ENCODE results near the gene WDFY4.

Gene WDFY4

DNA sequence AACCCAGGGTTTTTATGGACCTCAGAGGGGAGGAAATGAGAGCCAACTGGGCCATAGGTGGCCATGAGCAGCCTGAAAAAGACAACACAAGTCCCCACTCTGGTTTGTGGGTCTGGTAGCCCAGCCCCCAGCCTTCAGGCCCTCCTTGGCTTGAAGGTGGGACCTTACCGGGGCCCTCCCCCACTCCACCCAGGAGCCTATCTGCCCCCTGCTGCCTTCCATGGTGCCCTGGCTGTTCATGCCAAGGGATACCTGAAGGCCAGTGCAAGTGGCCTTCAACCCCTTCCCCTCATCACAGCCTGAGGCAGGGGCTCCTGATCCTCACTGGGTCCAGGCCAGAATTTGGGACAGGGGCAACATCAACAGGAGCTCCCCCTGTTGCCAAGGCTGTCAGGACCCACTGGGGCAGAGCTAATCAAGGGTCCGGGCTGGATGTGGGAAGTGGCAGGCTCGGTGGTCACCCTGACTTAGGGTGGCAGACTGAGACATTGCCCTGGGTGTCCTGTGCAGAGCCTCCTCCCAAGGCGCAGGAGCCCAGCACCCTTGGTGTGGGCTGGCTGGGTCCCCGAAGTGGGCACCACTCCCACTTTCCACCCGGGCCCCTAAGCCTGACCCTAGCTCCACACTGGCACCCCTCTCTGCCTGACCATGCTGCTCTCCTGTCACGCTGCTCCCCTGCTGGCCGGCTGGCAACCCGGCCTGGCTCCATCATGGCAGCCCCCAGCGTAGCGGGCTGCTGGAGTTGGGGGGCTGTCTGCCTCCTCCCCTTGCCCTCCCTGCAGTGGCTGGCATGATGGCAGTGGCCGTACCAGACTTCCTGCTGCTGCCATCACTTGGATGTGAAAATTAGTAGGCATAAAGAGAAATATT lies 6.4 kb downstream of the WDFY4 start:
- DNase-seq (ENCODE audit: low read depth): no peak

DNA sequence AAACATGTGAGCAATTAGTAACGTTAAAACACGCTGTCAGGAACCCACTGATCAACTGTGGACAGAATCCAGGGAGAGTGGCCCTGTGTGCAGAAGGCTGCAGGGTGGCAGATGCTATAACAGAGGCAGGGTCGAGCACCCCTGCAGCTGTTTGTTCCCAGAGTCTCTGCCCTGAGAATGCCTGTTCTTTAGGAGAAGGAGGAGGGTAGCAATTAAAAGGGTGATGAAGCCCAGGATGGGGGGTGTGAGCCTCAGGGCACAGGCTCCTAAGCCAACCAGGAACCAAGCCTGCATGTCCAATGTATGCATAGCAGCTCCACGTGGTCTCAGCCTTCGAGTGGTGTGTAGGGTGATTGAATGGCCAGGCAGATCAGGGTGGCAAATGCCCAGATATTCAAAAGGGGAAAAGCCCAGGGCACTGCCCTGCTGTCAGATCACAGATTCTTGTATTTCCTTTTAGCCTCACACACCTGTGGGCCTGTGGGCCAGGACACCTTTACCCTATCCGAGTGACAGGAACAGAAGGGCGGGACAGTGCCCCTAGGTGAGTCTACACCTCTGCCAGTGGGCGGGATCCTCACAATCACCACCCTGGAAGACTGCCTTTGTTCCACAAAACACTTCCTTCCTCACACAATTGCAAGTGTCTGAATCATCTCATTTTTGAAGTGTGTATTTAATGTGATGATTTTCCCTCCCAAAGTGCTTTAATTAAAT lies 7.3 kb downstream of the WDFY4 start:
- DNase-seq (ENCODE audit: low read depth): no peak

DNA sequence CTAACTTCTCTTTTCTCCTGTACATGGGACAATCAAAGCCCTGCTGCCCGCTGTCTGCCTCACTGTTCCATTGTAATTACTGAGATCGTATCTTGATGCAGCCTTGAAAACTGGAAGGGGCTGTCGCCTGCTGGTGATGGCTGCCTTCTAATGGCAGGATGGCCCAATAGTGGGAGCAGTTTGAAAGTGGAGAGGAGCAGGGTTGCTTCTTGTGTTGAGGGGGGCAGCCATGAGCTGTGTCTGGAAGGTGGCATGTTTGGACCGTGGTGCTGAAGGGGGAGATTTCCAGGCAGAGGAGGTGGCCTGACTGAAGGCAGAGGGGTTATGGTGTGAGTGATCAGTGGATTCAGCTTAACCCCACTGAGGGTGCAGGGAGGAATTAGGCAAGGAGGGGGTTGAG lies 8.1 kb downstream of the WDFY4 start:
- DNase-seq (ENCODE audit: low read depth): no peak

DNA sequence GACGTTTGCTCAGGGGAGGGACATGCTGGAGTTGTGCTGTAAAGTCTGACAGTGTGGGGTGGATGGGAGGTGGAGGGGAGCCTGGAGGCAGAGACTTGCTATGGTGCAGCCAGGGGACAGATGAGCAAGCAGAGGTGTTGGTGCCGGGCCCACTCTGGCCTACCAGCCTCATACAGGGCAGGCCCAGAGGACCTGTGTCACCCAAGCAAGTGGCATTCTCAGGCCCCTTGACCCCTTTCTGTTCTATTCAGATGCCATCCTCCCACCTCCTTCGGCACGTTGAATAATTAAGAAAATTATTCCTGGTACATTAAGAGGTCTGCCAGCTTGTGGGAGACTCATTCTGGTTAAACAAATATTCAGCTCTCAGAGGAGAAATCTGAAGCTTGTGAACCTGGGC lies 8.5 kb downstream of the WDFY4 start:
- no peak for DNase-seq (ENCODE audit: low read depth)

DNA sequence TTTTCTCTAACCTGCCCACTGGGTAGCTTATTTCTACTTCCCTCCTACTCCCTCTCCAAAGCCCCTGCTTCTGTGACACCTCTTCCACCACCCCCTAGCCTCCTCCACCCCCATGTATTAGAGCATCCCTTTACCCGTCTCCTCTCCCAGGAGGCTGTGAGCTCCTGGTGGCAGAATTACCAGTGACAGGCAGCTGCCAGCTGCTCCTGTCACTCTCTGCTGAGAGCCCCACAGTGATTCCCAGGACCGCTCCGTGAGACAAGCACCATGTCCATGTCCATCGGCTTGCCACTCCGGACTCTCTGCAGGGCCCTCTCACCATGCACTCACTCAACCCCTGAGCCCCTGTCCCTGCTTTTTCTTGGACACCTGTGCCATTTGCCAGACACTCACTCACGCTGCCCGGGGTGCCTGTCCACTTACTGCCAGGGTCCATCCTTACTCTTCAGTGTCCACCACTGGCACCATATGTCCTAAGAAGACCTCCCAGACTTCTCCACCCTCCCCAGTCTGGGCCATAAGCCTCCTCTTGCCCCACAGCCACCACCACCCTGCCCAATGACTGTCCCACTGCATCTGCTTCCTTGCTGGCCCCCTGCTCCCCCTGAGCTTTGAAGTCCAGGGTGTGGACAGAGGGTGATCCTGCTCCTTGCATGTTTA lies 9.8 kb downstream of the WDFY4 start:
- DNase-seq (ENCODE audit: low read depth): no peak

DNA sequence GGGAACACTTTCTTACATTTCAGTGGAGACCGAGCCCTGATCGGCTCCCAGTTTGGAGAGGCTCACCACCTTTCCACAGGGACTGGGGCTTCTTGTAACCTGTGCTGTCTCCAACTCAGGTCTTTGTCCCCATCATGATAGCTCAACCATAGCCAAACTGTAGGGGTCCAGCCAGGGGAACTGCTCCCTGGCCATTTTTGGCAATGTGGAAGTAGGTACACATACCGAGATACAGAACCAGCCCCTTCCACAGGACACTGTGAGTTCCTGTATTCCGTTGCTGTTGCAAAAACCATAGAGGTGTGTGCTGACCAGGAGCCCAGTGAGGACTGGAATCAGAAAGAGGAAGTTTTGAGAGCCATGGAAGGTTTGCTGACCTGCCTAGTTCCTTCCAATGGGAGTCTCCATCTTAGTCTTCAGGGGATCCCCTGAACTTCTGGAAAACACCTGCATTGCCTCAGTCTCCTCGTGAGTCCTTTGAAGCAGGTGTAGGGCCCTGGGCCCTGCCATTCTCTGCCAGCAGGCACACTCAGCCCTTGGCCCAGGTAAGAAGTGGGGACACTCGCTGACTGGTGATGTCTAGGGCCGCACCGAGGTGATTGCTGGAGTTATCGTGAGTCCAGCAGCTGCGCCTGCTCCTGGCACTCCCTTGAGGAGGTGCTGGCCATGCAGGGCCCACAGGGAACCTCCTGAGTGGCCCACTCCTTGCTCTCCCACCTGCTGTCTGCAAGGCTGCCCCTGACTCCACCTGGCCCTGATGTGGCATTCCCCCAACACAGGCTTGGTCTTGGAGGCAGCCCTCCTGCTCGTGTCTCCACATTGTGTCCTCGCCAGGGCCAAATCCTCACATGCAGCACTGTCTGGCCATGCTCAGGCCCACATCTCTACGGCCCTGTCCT lies 11.2 kb downstream of the WDFY4 start:
- DNase-seq (ENCODE audit: low read depth): no peak

DNA sequence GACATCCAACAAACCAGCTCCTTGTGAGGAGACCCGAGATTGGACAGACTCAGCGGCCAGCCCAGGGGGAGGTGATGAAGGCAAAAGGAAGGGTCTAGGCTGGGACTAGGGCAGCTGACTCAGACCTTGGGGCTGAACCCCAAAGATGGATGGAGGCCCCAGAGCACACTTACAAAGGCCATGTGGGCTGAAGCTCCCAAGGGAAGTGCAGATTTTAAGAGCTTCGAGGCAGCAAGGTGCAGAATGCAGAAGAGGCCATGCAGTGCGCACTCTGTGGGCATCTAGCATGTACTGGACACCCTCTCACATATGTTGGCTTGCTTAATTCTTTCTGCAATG lies 11.8 kb downstream of the WDFY4 start:
- DNase-seq (ENCODE audit: low read depth): no peak

DNA sequence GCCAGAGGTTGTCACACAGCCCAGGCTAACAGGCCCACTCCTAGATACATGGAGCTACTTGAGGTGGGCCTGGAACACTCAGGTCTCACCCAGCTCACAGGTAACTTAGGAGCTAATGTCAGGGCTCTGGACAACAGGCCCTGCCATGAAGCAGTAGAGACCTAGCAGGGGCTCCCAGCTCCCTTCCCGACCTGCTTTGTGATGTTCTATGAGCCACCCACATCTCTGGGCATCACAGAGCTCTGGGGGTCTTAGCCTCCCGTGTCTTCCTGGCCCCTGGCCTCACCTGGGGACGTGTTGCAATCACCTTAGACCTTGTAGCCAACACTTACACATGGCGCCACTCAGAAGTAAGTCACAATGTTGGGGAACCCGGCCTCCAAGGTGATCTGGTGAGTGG lies 12.4 kb downstream of the WDFY4 start:
- no peak for DNase-seq (ENCODE audit: low read depth)

DNA sequence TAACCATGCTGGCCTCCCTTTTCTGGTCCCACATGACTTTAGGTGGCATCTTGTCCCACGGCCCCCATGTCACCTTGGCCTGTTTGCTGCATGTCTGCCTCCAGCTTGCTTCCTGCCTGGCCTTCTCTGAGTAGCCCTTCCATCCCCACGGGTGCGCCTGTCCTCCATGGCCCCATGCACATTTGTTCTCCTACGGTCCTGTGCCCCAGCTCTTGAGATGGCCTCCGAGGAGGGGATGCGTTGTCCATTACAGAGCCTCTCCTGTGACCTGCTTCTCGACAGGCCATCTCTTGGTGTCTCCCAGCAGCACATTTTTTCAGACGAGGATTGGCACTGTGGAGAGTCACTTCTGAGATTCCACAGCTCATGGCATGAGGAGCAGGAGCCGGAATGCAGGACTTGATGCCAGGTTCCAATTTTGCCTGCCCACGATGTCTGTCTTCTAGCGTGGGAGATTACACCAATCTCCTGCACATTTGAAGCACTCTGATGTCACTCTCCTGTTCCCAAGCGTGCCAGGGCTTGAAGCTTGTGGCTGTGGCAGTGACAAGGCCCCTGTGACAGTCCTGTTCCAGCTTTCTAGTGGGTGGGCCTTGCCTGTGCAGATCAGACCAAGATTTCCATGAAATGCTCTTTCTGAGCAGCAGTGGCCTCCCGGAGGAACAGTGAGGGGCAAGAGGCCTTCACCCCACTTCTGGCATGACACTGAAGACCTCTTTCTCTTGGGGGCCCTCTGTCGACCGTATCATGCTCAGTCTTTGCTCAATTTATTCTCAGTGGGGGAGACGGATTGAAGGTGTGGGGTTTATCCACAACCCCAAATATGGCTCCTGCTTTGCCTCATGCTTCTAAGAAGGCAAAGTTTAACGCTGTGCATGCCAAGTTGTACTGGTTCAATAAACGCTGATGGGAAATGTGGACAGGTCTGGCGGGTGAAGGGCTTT lies 13.4 kb downstream of the WDFY4 start:
- no peak for DNase-seq (ENCODE audit: low read depth)

DNA sequence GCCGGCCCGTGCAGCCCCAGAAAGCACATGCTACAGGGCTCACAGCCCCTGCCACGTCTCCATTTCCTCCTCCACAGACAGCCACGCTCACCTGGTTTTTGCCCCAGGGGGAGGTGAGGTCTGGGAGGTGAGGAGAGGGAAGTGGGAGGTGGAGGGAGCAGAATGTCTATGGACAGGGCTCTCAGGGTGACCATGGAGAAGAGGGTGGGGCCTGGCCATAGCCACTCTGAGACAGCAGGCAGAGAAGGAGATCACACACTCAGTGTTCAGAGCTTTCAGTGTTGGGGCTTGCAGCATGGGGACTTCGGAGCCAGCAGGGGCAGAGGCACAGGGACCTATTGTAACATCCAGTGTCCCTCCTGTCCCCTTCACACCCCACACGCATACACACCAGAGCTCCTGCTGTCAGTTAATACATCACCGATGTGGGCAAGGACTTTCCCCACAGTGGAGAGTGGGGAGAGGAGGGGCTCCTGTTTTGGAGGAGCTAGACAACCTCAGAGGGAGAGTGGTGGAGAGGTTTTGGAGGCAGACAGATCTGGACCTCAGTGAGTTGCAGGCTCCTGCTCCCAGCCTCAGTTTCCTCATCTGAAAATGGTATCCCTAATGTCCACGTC lies 14.4 kb downstream of the WDFY4 start:
- DNase-seq (ENCODE audit: low read depth): no peak

DNA sequence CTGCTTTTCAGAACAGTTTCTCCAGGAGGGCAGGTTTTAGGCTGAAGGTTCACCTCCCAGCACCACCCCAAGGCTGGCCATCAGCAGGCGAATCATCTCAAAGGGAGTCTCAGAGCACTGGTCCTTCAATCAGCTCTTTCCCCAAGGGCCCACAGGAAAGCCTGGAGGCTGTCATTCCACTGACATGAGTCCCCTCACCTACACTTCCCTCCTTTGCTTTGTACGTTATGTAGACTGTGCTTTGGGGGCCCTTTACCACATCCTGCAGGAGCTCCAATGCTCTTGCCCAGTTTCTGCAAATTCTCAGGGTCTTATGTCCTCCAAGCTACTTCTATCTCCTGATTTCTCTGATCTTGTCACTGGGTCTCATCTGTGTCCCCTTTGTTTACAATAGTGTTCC lies 15.4 kb downstream of the WDFY4 start:
- no peak for DNase-seq (ENCODE audit: low read depth)

DNA sequence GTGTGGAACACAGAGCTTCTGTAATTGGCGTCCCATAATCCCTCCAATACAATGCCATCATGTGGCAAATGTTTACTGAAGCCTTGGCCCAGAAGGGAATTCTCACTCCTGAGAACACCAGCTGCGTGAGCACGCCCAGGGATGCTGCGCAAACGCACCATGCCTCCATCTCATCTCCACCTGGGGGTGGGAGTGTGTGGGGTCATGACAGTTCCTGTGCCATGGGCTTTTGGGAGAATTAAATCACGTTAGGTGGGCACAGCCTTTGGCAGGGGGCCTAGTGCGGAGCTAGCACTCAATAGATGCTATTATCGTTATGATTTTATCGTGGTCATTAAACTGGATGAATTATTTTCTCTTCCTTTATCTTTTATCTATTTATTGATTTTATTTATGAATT lies 15.8 kb downstream of the WDFY4 start:
- DNase-seq (ENCODE audit: low read depth): no peak

DNA sequence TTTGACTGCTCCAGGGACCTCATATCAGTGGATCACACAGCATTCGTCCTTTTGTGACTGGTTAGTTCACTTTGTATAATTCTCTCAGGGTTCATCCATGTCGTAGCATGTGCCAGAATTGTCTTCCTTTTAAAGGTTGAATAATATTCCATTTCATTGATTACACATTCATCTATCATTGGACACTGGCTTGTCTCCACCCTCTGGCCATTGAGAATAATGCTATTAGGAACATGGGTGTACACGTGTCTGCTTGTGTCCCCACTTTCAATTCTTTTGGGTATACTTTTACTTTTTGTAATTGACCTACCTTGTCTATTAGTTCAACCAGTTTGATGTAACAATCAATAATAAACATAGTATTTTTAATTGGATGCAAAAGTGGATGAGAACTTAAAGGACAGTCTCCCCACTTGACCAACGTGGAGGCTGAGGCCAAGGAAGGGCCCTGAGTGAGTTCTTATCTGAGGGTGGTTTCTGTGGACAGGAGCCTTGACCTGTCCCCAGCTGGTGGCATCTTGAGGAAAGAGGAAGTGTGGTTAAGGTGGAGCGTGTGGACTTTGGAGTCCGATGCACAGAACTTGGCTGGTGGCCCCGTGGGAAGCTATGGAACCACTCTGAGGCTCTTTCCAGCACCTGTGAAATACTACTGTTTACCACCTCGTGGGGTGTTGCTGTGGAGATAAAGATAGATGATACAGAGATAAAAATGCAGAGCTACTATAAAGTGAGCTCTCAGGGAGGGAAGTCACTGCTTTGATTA lies 16.6 kb downstream of the WDFY4 start:
- DNase-seq (ENCODE audit: low read depth): no peak

DNA sequence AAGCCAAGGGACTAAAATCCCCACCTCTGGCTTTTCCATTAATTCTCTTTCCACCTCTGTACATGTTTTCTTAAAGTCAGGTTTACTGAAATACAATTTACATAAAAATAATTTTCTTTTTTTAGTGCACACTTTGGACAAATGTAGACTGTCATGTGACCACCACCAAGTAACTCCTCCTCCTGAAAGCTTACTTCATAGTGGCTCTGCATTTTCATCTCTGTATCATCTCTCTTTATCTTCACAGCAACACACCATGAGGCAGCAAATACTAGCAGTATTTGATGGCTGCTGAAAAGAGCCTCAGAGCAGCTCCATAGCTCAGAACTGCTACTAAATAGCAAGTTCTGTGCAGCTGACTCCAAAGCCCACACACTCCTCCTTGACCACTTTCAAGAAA lies 17.3 kb downstream of the WDFY4 start:
- no peak for DNase-seq (ENCODE audit: low read depth)

DNA sequence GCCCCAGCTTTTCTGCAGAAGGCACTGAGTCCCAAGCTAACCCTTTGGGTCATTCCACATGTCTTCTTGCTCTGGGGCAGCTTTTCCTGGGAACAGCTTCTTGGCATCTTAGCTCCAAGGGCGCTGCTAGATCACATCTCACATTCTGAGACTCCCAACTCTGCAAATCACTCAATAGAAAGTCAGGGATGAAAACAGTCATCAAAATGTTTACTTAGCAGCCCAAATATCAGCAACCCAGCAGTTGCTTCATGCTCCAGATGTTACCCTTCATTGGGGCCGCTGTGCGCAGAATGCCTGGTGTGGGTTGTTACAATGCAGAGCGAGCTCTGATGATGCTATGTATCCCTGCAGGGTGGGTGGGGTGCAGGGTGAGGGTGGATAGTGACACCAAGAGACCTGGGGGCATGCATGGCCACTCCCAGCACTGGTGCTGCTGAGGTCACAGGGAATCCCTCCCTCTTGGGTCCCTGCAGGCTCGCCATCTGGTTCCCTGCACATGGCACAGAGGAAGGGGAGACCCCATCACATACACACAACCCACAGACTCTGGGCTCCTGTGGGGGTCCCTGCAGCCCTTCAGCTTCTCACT lies 19.0 kb downstream of the WDFY4 start:
- DNase-seq (ENCODE audit: low read depth): no peak

DNA sequence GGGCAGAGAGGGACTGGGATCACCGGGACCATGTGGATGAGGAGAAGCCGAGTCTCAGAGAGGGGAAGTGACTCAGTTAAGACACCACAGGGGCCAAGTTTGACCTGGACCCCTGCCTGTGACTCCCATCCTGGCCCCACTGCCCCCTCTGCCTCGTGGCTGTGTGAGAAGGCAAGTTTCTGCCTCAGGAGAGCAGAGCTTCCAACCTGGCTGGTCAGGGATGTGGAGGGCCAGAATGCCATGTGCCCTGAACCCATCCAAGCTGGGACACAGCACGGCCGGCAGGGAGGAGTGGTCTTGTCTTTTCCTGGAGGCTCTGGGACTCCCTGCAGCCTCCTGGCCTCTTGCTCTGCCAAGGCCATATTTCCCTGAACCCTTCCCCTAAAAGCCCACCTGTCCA lies 19.5 kb downstream of the WDFY4 start:
- DNase-seq (ENCODE audit: low read depth): no peak

DNA sequence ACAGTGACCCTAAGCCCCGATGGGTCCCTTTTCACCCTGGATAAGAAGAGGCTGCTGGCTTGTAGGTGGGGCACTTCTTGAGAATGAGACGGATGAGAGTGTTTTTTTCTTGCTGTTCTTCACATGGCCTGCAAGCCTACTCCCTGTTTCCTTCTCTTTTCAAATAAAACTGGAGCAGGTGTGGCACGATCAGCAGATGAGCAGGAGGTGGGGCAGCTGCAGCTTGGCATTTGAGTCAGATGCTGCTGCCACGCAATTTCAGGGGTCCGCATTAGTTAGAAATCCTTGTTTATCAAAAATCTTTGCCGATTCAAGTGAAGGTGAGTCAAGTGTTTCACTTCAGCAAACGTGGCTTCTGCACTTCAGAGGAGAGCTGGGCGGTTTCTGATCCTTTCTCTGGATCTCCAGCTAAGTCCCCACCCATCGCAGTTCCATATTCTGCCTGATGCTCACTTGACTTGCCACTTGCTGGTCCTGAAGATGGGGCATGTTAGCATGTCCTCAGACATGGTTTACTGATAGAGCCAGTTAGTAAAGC lies 20.8 kb downstream of the WDFY4 start:
- DNase-seq (ENCODE audit: low read depth): no peak

DNA sequence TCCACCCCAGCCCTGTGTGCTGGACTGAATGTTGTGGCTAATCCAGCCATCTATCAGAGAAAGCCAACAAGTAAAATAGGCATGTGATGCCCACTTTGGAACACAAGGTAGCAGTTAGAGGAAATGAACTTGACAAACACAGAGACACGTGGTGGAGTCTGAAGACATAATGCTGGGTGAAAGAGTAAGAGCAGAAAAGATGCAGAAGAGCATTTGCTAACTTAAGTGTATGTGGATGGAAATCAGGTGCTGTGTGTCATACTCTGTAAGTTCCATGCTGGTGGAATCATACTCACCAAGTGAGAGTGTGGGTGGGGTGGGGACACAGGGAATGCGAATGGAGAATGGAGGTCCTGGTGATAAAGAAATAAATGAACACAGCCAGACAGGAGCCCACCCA lies 22.8 kb downstream of the WDFY4 start:
- DNase-seq (ENCODE audit: low read depth): no peak

DNA sequence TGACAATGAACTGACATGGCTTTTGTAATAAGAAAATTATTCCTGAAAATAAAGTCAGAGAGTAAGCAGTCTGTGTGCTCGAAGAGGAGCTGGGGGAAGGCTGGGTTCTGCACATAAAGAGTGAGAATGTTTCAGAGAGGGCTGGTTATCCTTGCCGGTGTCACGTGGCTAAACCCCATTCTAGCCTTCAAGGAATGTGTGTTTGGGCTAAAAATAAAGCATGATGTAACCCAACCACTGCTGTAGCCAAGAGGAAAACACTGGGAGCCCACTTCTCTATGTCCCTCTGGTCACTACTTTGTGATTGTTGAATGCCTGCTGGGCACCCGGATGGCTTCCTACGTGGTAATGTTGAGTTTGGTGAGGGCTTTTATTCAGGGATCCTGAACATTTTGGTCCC lies 23.5 kb downstream of the WDFY4 start:
- peak; percentile 60 for DNase-seq (ENCODE audit: low read depth)

Data from EH (cell line).